ENCODE results near the gene DCUN1D1.
"Not testable (repeated sequence)": the region's sequence is repeated elsewhere in the genome, so short reads cannot be mapped to it uniquely, and the experiment has no call there.

GRCh38 chr3:182993486-182994201, 13.3 kb upstream of the DCUN1D1 start:
- TF ChIP-seq YY1 (IDR thresholded peaks at IDR 0.05; ENCODE audit: insufficient read depth, insufficient read length); ZNF274 (IDR thresholded peaks at IDR 0.05; ENCODE audit: low read depth, low read length); SUZ12 (IDR thresholded peaks at IDR 0.05; ENCODE audit: extremely low read depth, insufficient read depth, insufficient read length): not testable (repeated sequence)
